H9 (cell line): ENCODE data around the gene UNC13D. TPM values are rescaled to one million over a fixed set of nuclear protein-coding genes. Genes with fewer than 3 reads are reported as not detected.

ENCODE experiments used
- DNase-seq: peaks from one replicate; pipeline ENCODE4 v3.0.0-alpha.2; 2017
- H2AFZ ChIP-seq: one replicate; pipeline ENCODE4 v1.6.1; 2013; ENCODE audit warnings: mild to moderate bottlenecking, low read length, control low read depth, moderate library complexity
- H2AK5ac ChIP-seq: 2 replicates; pipeline ENCODE4 v1.6.1; 2013; ENCODE audit warnings: low read length, control low read depth, mixed read lengths; ENCODE audit not compliant: insufficient read length
- H2BK120ac ChIP-seq: one replicate; pipeline ENCODE4 v1.6.1; 2013; ENCODE audit warnings: low read depth, mild to moderate bottlenecking, low read length, control low read depth, inconsistent platforms; ENCODE audit not compliant: poor library complexity, severe bottlenecking
- H2BK12ac ChIP-seq: 2 replicates; pipeline ENCODE4 v1.6.1; 2013; ENCODE audit warnings: low read length, control low read depth, mixed read lengths, low read depth; ENCODE audit not compliant: insufficient read length
- H2BK15ac ChIP-seq: 2 replicates; pipeline ENCODE4 v1.6.1; 2013; ENCODE audit warnings: low read depth, low read length, control low read depth
- H2BK20ac ChIP-seq: one replicate; pipeline ENCODE4 v1.6.1; 2013; ENCODE audit warnings: low read depth, mild to moderate bottlenecking, low read length, control low read depth, inconsistent platforms; ENCODE audit not compliant: poor library complexity, severe bottlenecking
- H2BK5ac ChIP-seq: 2 replicates; pipeline ENCODE4 v1.6.1; 2013; ENCODE audit warnings: low read length, control low read depth, mixed read lengths; ENCODE audit not compliant: insufficient read length
- H3K14ac ChIP-seq: 2 replicates; pipeline ENCODE4 v1.6.1; 2013; ENCODE audit warnings: low read length, control low read depth; ENCODE audit not compliant: insufficient read depth
- H3K18ac ChIP-seq: 2 replicates; pipeline ENCODE4 v1.6.1; 2013; ENCODE audit warnings: low read depth, mild to moderate bottlenecking, mixed read lengths, low read length, control low read depth; ENCODE audit not compliant: insufficient read length
- H3K23ac ChIP-seq: 2 replicates; pipeline ENCODE4 v1.6.1; 2013; ENCODE audit warnings: low read length, control low read depth, mixed read lengths, low read depth; ENCODE audit not compliant: insufficient read length
- H3K23me2 ChIP-seq: 2 replicates; pipeline ENCODE4 v1.6.1; 2013; ENCODE audit warnings: low read depth, mild to moderate bottlenecking, mixed read lengths, low read length, control low read depth; ENCODE audit not compliant: insufficient read length, poor library complexity, severe bottlenecking
- H3K27ac ChIP-seq: 2 replicates; pipeline ENCODE4 v1.5.1; 2013; ENCODE audit warnings: low read length, control low read depth, mixed read lengths, low read depth; ENCODE audit not compliant: insufficient read length
- H3K27me3 ChIP-seq: 2 replicates; pipeline ENCODE4 v1.6.1; 2013; ENCODE audit warnings: low read length, control low read depth, inconsistent platforms; ENCODE audit not compliant: insufficient read depth
- H3K4ac ChIP-seq: 2 replicates; pipeline ENCODE4 v1.6.1; 2013; ENCODE audit warnings: low read depth, mild to moderate bottlenecking, control low read depth, inconsistent platforms, low read length, moderate library complexity
- H3K4me1 ChIP-seq: 2 replicates; pipeline ENCODE4 v1.6.1; 2013; ENCODE audit warnings: low read length, control low read depth, inconsistent platforms; ENCODE audit not compliant: insufficient read depth
- H3K4me2 ChIP-seq: 2 replicates; pipeline ENCODE4 v1.6.1; 2013; ENCODE audit warnings: low read length, control low read depth, mixed read lengths; ENCODE audit not compliant: insufficient read length, insufficient read depth
- H3K56ac ChIP-seq: 2 replicates; pipeline ENCODE4 v1.6.1; 2013; ENCODE audit warnings: low read depth, mild to moderate bottlenecking, mixed read lengths, low read length, control low read depth; ENCODE audit not compliant: insufficient read length
- H3K79me1 ChIP-seq: 2 replicates; pipeline ENCODE4 v1.6.1; 2013; ENCODE audit warnings: low read depth, mild to moderate bottlenecking, moderate library complexity, low read length, control low read depth, inconsistent platforms; ENCODE audit not compliant: insufficient read depth, poor library complexity, severe bottlenecking
- H3K79me2 ChIP-seq: 2 replicates; pipeline ENCODE4 v1.6.1; 2013; ENCODE audit warnings: low read length, control low read depth, inconsistent platforms; ENCODE audit not compliant: insufficient read depth
- H3K9ac ChIP-seq: 2 replicates; pipeline ENCODE4 v1.6.1; 2013; ENCODE audit warnings: low read length, control low read depth, mixed read lengths; ENCODE audit not compliant: insufficient read length; ENCODE audit errors: extremely low read depth
- H3K9me3 ChIP-seq: one replicate; pipeline ENCODE4 v1.6.1; 2013; ENCODE audit warnings: low read depth, low read length, inconsistent platforms; ENCODE audit not compliant: control insufficient read depth
- H3T11ph ChIP-seq: one replicate; pipeline ENCODE4 v1.6.1; 2013; ENCODE audit warnings: mild to moderate bottlenecking, low read length, control low read depth, inconsistent platforms
- H4K20me1 ChIP-seq: one replicate; pipeline ENCODE4 v1.6.1; 2013; ENCODE audit not compliant: control insufficient read depth, insufficient read length, insufficient read depth
- H4K5ac ChIP-seq: 2 replicates; pipeline ENCODE4 v1.6.1; 2013; ENCODE audit warnings: low read depth, mild to moderate bottlenecking, mixed read lengths, low read length, control low read depth; ENCODE audit not compliant: insufficient read length
- H4K8ac ChIP-seq: replicated peaks from 2 replicates; pipeline ENCODE4 v1.6.1; 2013; ENCODE audit warnings: low read length, control low read depth, mixed read lengths, low read depth; ENCODE audit not compliant: insufficient read length
- H4K91ac ChIP-seq: 2 replicates; pipeline ENCODE4 v1.6.1; 2013; ENCODE audit warnings: low read depth, mild to moderate bottlenecking, moderate library complexity, mixed read lengths, low read length, control low read depth; ENCODE audit not compliant: insufficient read length
- H3K27ac Mint-ChIP-seq, 3 experiments: 2 replicates in 2 of 3; 3 replicates in 1 of 3; pipeline ENCODE4 v1.8.0; 2020 to 2021; ENCODE audit warnings: mixed read lengths in 3 of 3, mild to moderate bottlenecking in 1 of 3, moderate library complexity in 1 of 3
- H3K27me3 Mint-ChIP-seq: 2 replicates; pipeline ENCODE4 v1.8.0; 2021; ENCODE audit warnings: low read depth, mild to moderate bottlenecking, moderate library complexity, mixed read lengths
- H3K36me3 Mint-ChIP-seq, 3 experiments: 2 replicates in 2 of 3; 3 replicates in 1 of 3; pipeline ENCODE4 v1.8.0; 2020 to 2021; ENCODE audit warnings: low read depth in 3 of 3, mixed read lengths in 3 of 3; ENCODE audit not compliant: insufficient read depth in 1 of 3
- H3K4me1 Mint-ChIP-seq, 2 experiments: 2 replicates each; pipeline ENCODE4 v1.8.0; 2020; ENCODE audit warnings: mixed read lengths in 2 of 2
- H3K4me3 Mint-ChIP-seq, 2 experiments: 2 replicates in 1 of 2; 3 replicates in 1 of 2; pipeline ENCODE4 v1.8.0; 2020 to 2021; ENCODE audit warnings: mild to moderate bottlenecking in 2 of 2, mixed read lengths in 2 of 2, moderate library complexity in 1 of 2
- H3K9me3 Mint-ChIP-seq, 2 experiments: 2 replicates in 1 of 2; 3 replicates in 1 of 2; pipeline ENCODE4 v1.8.0; 2020; ENCODE audit warnings: mild to moderate bottlenecking in 2 of 2, mixed read lengths in 2 of 2, moderate library complexity in 1 of 2
- WGBS: extraction: QIAGEN DNeasy Blood & Tissue Kit; methylation state at CpG from one replicate; pipeline ENCODE4 v1.1.7; 2013; ENCODE audit warnings: missing lambda C conversion rate, low lambda C conversion rate, mixed read lengths; ENCODE audit not compliant: insufficient read length; ENCODE audit errors: extremely low coverage; 5-methylcytosine and 5-hydroxymethylcytosine counted together
- total RNA-seq: library from RNA; stranded (reverse); gene quantifications from 2 replicates; pipeline ENCODE4 v1.2.1, GENCODE V29; 2021
- TF ChIP-seq, protein P1 (sequence below): fragments of 200-600 bp; sonication (generic); conservative IDR thresholded peaks from 3 replicates; pipeline ENCODE4 v1.8.0; 2021; ENCODE audit warnings: antibody characterized with exemption, mild to moderate bottlenecking

UNC13D gene
- total RNA-seq, 1 experiment from 2014 or later, result 6.3 TPM

DNA sequence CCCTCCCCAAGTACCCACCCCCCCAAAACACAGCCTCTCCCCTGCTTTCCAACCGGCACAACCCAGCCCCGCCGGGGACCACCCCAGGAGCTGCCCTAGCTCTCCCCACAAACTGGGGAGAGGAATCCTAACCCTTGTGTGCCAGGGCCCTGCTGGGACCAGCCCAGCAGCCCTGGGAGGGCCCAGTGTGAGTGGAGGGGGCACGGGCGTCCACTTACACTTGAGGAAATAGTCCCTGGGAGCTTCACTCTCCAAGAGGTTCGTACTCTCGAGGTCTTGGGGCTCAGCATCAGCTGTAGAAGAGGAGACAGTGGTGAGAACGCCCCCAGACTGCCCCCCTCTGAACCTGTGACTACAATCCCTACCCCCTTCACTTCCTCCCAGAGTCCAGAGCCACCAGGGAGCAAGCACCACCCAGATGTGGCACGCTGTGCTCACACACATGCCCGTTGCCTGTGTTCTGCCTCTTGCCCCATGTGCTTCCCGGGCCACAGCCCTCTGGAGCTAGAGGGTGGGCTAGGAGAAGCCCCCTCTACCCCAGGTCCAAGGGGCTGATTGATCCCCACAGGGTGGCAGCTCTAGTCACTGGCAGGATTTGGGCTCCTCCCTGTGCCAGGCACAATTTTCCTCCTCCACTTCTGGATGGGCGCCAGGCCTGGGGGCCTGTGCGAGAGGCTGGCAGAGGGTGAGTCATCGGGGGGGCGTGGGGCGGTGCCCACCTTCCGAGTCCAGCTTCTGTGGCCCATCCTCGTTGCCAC is 31.2 kb upstream of the UNC13D start:
- Histone ChIP-seq H2AK5ac (no peak overlapping the region), H2AFZ (no peak overlapping the region), H3K79me2 (no peaks in the 10 kb centered on the region), H3K18ac (no peak overlapping the region), H2BK15ac (no peak overlapping the region), H3K27me3 (peaks cover 3% of the 10 kb centered on the region; the same call in 1 of the 2 replicates), H3K4me1 (peaks cover 3% of the 10 kb centered on the region; the same call in 1 of the 2 replicates), H4K8ac (no peak overlapping the region), H3K9me3 (no peaks in the 10 kb centered on the region), H3K23me2 (peaks cover 10% of the 10 kb centered on the region), H3K14ac (no peak overlapping the region), H2BK5ac (no peak overlapping the region), H3K4ac (no peak overlapping the region), H3K9ac (no peak overlapping the region), H3T11ph (no peak overlapping the region), H3K27ac (no peak overlapping the region), H4K5ac (no peak overlapping the region), H3K79me1 (no peaks in the 10 kb centered on the region), H4K20me1 (no peaks in the 10 kb centered on the region), H3K4me2 (no peak overlapping the region), H2BK20ac (no peak overlapping the region), H3K23ac (no peak overlapping the region), H4K91ac (no peak overlapping the region), H2BK12ac (no peak overlapping the region), H2BK120ac (no peak overlapping the region), H3K56ac (no peak overlapping the region)
- Mint-ChIP-seq H3K4me1 (peaks cover 23 to 25% of the 10 kb centered on the region in 2 experiments), H3K9me3 (no peaks in the 10 kb centered on the region; a peak in 1 of 5 replicates), H3K4me3 (no peak overlapping the region), H3K36me3 (no peaks in the 10 kb centered on the region; a peak in 2 of 7 replicates), H3K27me3 (peaks cover 34% of the 10 kb centered on the region), H3K27ac (no peak overlapping the region)
- TF ChIP-seq, protein P1, sequence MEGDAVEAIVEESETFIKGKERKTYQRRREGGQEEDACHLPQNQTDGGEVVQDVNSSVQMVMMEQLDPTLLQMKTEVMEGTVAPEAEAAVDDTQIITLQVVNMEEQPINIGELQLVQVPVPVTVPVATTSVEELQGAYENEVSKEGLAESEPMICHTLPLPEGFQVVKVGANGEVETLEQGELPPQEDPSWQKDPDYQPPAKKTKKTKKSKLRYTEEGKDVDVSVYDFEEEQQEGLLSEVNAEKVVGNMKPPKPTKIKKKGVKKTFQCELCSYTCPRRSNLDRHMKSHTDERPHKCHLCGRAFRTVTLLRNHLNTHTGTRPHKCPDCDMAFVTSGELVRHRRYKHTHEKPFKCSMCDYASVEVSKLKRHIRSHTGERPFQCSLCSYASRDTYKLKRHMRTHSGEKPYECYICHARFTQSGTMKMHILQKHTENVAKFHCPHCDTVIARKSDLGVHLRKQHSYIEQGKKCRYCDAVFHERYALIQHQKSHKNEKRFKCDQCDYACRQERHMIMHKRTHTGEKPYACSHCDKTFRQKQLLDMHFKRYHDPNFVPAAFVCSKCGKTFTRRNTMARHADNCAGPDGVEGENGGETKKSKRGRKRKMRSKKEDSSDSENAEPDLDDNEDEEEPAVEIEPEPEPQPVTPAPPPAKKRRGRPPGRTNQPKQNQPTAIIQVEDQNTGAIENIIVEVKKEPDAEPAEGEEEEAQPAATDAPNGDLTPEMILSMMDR, result no peak
- no peak for DNase-seq
- no CpG with 5 or more reads among the region's 18 CpGs for WGBS
